Neural crest cell (in vitro differentiated cells): ENCODE data around the gene ADGRL1. TPM values are rescaled to one million over a fixed set of nuclear protein-coding genes. Genes with fewer than 3 reads are reported as not detected.

Experiments
- DNase-seq: peaks from one replicate; pipeline ENCODE4 v3.0.0; 2021; ENCODE audit warnings: low read depth, mixed read lengths, low spot score
- H3K27ac Mint-ChIP-seq: one replicate; pipeline ENCODE4 v1.8.0; 2021; ENCODE audit warnings: mild to moderate bottlenecking, mixed read lengths; ENCODE audit not compliant: unreplicated experiment
- H3K27me3 Mint-ChIP-seq: 2 replicates; pipeline ENCODE4 v1.8.0; 2021; ENCODE audit warnings: low read depth, mild to moderate bottlenecking, mixed read lengths
- H3K36me3 Mint-ChIP-seq: 2 replicates; pipeline ENCODE4 v1.8.0; 2021; ENCODE audit warnings: low read depth, mild to moderate bottlenecking, mixed read lengths
- H3K4me1 Mint-ChIP-seq: 2 replicates; pipeline ENCODE4 v1.8.0; 2021; ENCODE audit warnings: mixed read lengths
- H3K4me3 Mint-ChIP-seq: one replicate; pipeline ENCODE4 v1.8.0; 2021; ENCODE audit warnings: mild to moderate bottlenecking, mixed read lengths
- H3K9me3 Mint-ChIP-seq: 2 replicates; pipeline ENCODE4 v1.8.0; 2021; ENCODE audit warnings: mixed read lengths
- total RNA-seq: library from RNA; stranded (reverse); gene quantifications from 2 replicates; pipeline ENCODE4 v1.2.1, GENCODE V29; 2021
- TF ChIP-seq, protein P1 (sequence below): fragments of 200-600 bp; sonication (generic); conservative IDR thresholded peaks from 2 replicates; pipeline ENCODE4 v1.5.0; 2021; ENCODE audit warnings: antibody characterized with exemption, mild to moderate bottlenecking

ADGRL1 gene
- total RNA-seq, 1 donor from 2014 or later: 34.6 TPM

DNA sequence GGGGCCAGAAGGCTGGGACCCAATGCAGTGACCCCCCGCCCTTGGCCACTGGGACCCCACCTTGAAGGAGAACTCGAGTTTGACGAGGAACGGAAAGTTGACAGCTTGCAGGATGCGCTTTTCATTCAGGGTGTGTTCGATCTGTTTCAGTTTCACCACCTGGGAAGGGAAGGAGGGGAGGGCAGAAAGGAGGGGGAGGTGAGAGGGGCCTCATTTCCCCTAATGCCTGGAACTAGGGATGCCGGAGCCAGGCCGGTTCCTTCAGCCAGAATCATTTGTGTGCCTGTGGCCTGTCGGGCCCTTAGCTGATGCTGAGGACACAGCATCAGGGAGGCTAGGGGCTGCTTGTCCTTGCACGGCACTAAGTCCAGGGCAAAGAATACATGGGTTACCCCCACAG, 103.2 kb downstream of the ADGRL1 start:
- DNase-seq: no peak
- TF ChIP-seq, protein P1, sequence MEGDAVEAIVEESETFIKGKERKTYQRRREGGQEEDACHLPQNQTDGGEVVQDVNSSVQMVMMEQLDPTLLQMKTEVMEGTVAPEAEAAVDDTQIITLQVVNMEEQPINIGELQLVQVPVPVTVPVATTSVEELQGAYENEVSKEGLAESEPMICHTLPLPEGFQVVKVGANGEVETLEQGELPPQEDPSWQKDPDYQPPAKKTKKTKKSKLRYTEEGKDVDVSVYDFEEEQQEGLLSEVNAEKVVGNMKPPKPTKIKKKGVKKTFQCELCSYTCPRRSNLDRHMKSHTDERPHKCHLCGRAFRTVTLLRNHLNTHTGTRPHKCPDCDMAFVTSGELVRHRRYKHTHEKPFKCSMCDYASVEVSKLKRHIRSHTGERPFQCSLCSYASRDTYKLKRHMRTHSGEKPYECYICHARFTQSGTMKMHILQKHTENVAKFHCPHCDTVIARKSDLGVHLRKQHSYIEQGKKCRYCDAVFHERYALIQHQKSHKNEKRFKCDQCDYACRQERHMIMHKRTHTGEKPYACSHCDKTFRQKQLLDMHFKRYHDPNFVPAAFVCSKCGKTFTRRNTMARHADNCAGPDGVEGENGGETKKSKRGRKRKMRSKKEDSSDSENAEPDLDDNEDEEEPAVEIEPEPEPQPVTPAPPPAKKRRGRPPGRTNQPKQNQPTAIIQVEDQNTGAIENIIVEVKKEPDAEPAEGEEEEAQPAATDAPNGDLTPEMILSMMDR: no peak
- no peaks in the 10 kb centered on the region for H3K4me1 Mint-ChIP-seq

DNA sequence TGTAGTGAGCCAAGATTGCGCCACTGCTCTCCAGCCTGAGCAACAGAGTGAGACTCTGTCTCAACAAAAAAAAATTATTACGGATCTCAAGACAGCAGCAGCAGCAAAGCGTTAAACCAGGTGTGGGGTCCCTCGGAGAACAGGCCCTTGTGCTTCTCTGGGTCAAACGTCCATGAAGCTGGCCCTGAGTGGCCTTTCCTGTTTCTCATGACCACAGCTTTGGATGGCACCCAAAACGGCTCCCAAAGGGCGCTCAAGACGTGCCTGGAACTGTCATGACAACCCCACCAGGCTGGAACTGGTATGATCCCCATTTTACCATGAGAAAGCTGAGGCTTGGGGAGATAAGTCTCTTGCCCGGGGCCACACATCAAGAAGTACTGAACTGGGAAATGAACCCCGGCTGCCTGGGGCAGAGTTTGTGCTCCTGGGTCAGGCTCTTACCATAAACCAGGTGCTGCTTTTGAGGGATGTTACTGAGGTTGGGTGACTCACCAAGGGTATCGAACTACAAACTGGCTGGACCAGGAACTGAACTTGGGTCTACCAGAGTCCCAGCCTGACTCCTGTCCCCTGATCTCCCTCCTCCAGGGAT, 103.8 kb downstream of the ADGRL1 start:
- no peaks in the 10 kb centered on the region for H3K27me3 Mint-ChIP-seq
- H3K4me1 Mint-ChIP-seq: no peaks in the 10 kb centered on the region
- peaks cover 9% of the 10 kb centered on the region for H3K36me3 Mint-ChIP-seq
- DNase-seq: no peak
- no peaks in the 10 kb centered on the region for H3K9me3 Mint-ChIP-seq
- no peak overlapping the region for H3K27ac Mint-ChIP-seq
- TF ChIP-seq, protein P1: no peak
- no peak overlapping the region for H3K4me3 Mint-ChIP-seq

More for the DNA sequence above, 103.2 kb downstream of the ADGRL1 start:
- Mint-ChIP-seq H3K27ac (no peak overlapping the region), H3K9me3 (no peaks in the 10 kb centered on the region), H3K4me3 (no peak overlapping the region), H3K27me3 (no peaks in the 10 kb centered on the region), H3K36me3 (peaks cover 7% of the 10 kb centered on the region)

DNA sequence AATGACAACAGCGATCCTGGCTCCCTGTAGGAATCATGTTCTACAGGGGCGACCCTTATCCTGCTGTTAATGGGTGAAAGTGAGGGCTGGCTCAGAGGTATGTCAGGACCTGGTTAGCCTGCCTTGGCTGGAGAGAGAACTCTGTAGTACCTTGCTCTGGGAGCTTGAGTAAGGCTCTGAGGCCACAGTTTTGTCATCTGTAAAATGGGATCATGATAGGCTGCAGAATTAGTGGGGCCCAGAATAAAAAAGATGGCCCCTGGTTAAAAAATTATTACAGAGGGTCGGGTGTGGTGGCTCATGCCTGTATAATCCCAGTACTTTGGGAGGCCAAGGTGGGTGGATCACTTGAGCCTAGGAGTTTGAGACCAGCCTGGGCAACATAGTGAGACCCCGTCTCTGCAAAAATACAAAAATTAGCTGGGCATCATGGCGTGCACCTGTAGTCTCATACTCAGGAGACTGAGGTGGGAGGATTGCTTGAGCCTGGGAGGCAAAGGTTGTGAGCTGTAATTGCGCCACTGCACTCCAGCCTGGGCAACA, 104.9 kb downstream of the ADGRL1 start:
- Mint-ChIP-seq H3K36me3 (peaks cover 16% of the 10 kb centered on the region), H3K27me3 (no peaks in the 10 kb centered on the region), H3K4me1 (no peaks in the 10 kb centered on the region), H3K27ac (no peak overlapping the region), H3K4me3 (no peak overlapping the region), H3K9me3 (no peaks in the 10 kb centered on the region)
- no peak for DNase-seq
- TF ChIP-seq, protein P1: no peak

Other genes starting within 250 kb of the ADGRL1 start
- gene RFX1, start 199.8 kb downstream of the ADGRL1 start, total RNA-seq: 17.6 and 19.9 TPM in 2 replicates
- not detected in 2 replicates for gene RLN3, start 178.0 kb downstream of the ADGRL1 start, total RNA-seq
- 4.8 and 5.0 TPM in 2 replicates for gene IL27RA, start 174.4 kb downstream of the ADGRL1 start, total RNA-seq
- gene PALM3, start 144.1 kb downstream of the ADGRL1 start, total RNA-seq: 5.2 and 5.7 TPM in 2 replicates
- gene MISP3, start 133.4 kb downstream of the ADGRL1 start, total RNA-seq: 0.39 and 0.98 TPM in 2 replicates
- gene C19orf67, start 120.4 kb downstream of the ADGRL1 start, total RNA-seq: not detected in 2 replicates
- gene SAMD1, start 115.4 kb downstream of the ADGRL1 start, total RNA-seq: 67.2 and 71.9 TPM in 2 replicates
- 103 TPM in 2 replicates for gene PRKACA, start 88.4 kb downstream of the ADGRL1 start, total RNA-seq
- 54.8 and 55.6 TPM in 2 replicates for gene ASF1B, start 69.6 kb downstream of the ADGRL1 start, total RNA-seq
- 0.91 and 1.4 TPM in 2 replicates for gene ADGRE5, start 175.3 kb upstream of the ADGRL1 start, total RNA-seq
- gene DDX39A, start 213.2 kb upstream of the ADGRL1 start, total RNA-seq: 131 and 132 TPM in 2 replicates
- gene PKN1, start 227.1 kb upstream of the ADGRL1 start, total RNA-seq: 118 and 126 TPM in 2 replicates